OCI-LY3 (cell line): ENCODE results near the gene ATRAID.

Experiments
- H2AFZ ChIP-seq: fragments of 200-600, 300-600 bp; shearing (Covaris generic); 2 replicates; pipeline ENCODE4 v1.6.0; 2014; ENCODE audit warnings: antibody characterized with exemption, low read depth, low read length
- H3K27ac ChIP-seq: fragments of 200-600, 300-600 bp; sonication (generic); 2 replicates; pipeline ENCODE4 v1.5.1; 2014; ENCODE audit warnings: mild to moderate bottlenecking, low read length, moderate library complexity, mixed read lengths
- H3K27me3 ChIP-seq: fragments of 200-600, 300-600 bp; sonication (generic); 2 replicates; pipeline ENCODE4 v1.6.1; 2014; ENCODE audit warnings: low read depth, low read length, mixed read lengths
- H3K36me3 ChIP-seq: fragments of 200-600, 300-600 bp; sonication (generic); replicated peaks from 2 replicates; pipeline ENCODE3; 2014; ENCODE audit warnings: low read depth, low read length, mixed read lengths
- H3K4me1 ChIP-seq: fragments of 300-600, 200-600 bp; sonication (generic); 2 replicates; pipeline ENCODE4 v1.6.1; 2014; ENCODE audit warnings: low read length, mixed read lengths
- H3K4me2 ChIP-seq: fragments of 200-600, 300-600 bp; sonication (generic); 2 replicates; pipeline ENCODE4 v1.6.1; 2014; ENCODE audit warnings: low read length, mixed read lengths
- H3K4me3 ChIP-seq: fragments of 300-600, 200-600 bp; sonication (generic); 2 replicates; pipeline ENCODE4 v1.5.1; 2014; ENCODE audit warnings: antibody characterized with exemption, mild to moderate bottlenecking, low read length, moderate library complexity
- H3K79me2 ChIP-seq: fragments of 300-600, 200-600 bp; shearing (Covaris generic); 2 replicates; pipeline ENCODE4 v1.6.1; 2014; ENCODE audit warnings: mild to moderate bottlenecking, low read length, mixed read lengths
- H3K9ac ChIP-seq: fragments of 300-600, 200-600 bp; shearing (Covaris generic); 2 replicates; pipeline ENCODE4 v1.6.0; 2014; ENCODE audit warnings: mild to moderate bottlenecking, low read length, moderate library complexity
- H3K9me3 ChIP-seq: fragments of 200-600, 300-600 bp; shearing (Covaris generic); 2 replicates; pipeline ENCODE4 v1.6.1; 2014; ENCODE audit warnings: low read length, mixed read lengths; ENCODE audit not compliant: insufficient read depth
- H4K20me1 ChIP-seq: fragments of 200-600, 300-600 bp; sonication (generic); 2 replicates; pipeline ENCODE4 v1.6.1; 2016; ENCODE audit warnings: low read length, mixed read lengths; ENCODE audit not compliant: insufficient read depth
- CTCF ChIP-seq: fragments of 200-600, 300-600 bp; sonication (generic); IDR thresholded peaks from 2 replicates; pipeline ENCODE4 v1.5.1; 2014; ENCODE audit warnings: antibody characterized with exemption, low read length, low read depth
- EZH2phosphoT487 ChIP-seq: fragments of 200-600 bp; shearing (Covaris generic); IDR thresholded peaks from 2 replicates; pipeline ENCODE4 v1.6.1; 2018; ENCODE audit warnings: antibody characterized with exemption, mixed run types, low read depth

ATRAID gene

GRCh38 chr2:27251766-27252165 lies 39.9 kb downstream of the ATRAID start:
- Histone ChIP-seq H2AFZ (peak overlapping the region; percentile 17; the same call in 1 of the 2 replicates), H3K9me3 (no peaks in the 10 kb centered on the region), H3K27me3 (peaks cover 7% of the 10 kb centered on the region; the same call in 1 of the 2 replicates), H3K79me2 (no peaks in the 10 kb centered on the region), H3K9ac (no peak overlapping the region), H3K4me1 (peaks cover 20% of the 10 kb centered on the region), H3K36me3 (no peaks in the 10 kb centered on the region), H4K20me1 (no peaks in the 10 kb centered on the region), H3K4me2 (peak overlapping the region; percentile 43), H3K27ac (no peak overlapping the region), H3K4me3 (peak overlapping the region; percentile 19; the same call in 1 of the 2 replicates)
- TF ChIP-seq EZH2phosphoT487 (no peak), CTCF (no peak)

DNA sequence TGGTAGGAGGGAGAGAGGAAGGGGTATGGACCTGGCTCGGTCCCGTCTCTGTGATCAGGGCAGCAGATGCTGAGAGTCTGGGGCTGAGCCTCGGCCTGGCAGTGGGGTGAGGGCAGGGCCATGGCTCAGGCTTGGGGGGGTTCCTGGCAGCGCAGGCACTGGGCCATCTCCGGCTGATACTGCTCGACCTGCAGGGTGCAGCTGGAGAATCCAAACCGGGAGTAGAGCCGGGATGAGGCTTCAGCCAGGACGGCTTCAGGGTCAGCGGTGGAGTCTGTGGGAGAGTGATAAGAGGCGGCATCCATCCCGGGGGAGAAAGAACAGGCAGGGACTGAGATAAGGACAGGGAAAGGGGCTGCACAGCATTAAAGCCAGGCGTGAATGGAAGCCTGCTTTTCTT lies 43.3 kb downstream of the ATRAID start:
- Histone ChIP-seq H2AFZ (no peak overlapping the region), H4K20me1 (no peaks in the 10 kb centered on the region), H3K9ac (no peak overlapping the region), H3K27ac (no peak overlapping the region), H3K27me3 (peaks cover 9% of the 10 kb centered on the region), H3K36me3 (no peaks in the 10 kb centered on the region), H3K4me2 (no peak overlapping the region), H3K4me1 (peaks cover 20% of the 10 kb centered on the region), H3K4me3 (no peak overlapping the region), H3K79me2 (no peaks in the 10 kb centered on the region), H3K9me3 (no peaks in the 10 kb centered on the region)
- no peak for TF ChIP-seq CTCF
- TF ChIP-seq EZH2phosphoT487 = no peak

DNA sequence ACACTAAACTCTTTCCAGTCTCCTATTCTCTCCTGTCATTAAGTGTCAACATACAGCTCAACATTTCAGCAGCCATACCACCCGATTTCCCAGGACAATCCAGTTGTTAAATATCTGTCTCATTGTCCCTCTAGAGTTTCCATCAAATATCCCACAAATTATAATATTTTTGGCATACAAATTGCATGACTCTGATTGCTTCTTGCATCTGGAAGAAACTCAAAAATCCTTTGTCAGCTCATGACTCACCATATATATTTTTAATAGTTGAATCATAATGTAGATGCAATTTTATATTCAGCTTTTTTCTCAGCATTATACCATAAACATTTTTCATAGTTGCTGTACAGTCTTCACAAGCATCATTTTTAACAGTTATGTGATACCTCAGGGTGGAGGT lies 43.8 kb downstream of the ATRAID start:
- Histone ChIP-seq H3K4me2 (no peak overlapping the region), H3K27ac (no peak overlapping the region), H3K36me3 (no peaks in the 10 kb centered on the region), H3K9ac (no peak overlapping the region), H2AFZ (no peak overlapping the region), H3K4me1 (peaks cover 15% of the 10 kb centered on the region), H3K4me3 (no peak overlapping the region), H4K20me1 (no peaks in the 10 kb centered on the region), H3K9me3 (no peaks in the 10 kb centered on the region), H3K27me3 (peaks cover 13% of the 10 kb centered on the region), H3K79me2 (no peaks in the 10 kb centered on the region)
- no peak for TF ChIP-seq CTCF
- no peak for TF ChIP-seq EZH2phosphoT487

DNA sequence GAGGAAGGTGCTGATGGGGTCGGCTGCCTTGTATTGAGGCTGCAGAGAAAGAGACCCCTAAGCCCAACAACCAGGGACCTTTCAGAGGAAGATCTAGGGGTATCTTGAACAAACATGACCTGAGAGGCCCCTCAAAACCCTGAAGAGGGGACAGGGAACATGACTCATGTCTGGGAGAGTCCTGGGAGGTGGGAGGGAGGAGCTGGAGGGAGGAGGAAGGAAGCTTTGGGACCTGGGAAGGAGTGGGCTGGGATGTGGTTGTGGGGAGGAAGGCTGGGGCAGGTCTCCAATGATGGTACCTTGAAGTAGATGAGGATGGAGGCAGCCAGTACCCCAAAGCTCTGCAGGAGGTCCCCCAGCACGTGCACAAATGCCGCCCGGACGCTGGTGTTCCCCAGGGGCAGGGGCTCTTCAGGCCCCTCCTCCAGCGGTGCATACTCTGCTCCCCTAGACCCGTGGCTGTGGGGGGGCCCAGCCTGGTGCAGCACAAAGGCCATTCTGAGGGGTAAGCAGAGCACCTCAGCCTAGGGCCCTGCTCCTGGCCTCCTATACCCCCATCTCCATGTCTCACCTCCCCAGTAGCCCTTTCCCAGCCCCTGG lies 45.1 kb downstream of the ATRAID start:
- Histone ChIP-seq H4K20me1 (no peaks in the 10 kb centered on the region), H3K27me3 (peaks cover 19% of the 10 kb centered on the region), H3K4me2 (no peak overlapping the region)

More for the DNA sequence above, 45.1 kb downstream of the ATRAID start:
- Histone ChIP-seq H3K36me3 (no peaks in the 10 kb centered on the region), H3K79me2 (no peaks in the 10 kb centered on the region), H3K4me1 (peaks cover 2% of the 10 kb centered on the region), H3K4me3 (no peak overlapping the region), H3K9ac (no peak overlapping the region), H2AFZ (no peak overlapping the region), H3K9me3 (no peaks in the 10 kb centered on the region), H3K27ac (no peak overlapping the region)
- TF ChIP-seq CTCF (no peak), EZH2phosphoT487 (no peak)
